ENCODE measurements around the gene PIF1. TPM values are rescaled to one million over a fixed set of nuclear protein-coding genes. Genes with fewer than 3 reads are reported as not detected.

PIF1 gene
- polyA plus RNA-seq, 1 donor (not counting 4 experiments of a cell fraction or from before 2014, with no cell fraction given) = 7.6 TPM

DNA sequence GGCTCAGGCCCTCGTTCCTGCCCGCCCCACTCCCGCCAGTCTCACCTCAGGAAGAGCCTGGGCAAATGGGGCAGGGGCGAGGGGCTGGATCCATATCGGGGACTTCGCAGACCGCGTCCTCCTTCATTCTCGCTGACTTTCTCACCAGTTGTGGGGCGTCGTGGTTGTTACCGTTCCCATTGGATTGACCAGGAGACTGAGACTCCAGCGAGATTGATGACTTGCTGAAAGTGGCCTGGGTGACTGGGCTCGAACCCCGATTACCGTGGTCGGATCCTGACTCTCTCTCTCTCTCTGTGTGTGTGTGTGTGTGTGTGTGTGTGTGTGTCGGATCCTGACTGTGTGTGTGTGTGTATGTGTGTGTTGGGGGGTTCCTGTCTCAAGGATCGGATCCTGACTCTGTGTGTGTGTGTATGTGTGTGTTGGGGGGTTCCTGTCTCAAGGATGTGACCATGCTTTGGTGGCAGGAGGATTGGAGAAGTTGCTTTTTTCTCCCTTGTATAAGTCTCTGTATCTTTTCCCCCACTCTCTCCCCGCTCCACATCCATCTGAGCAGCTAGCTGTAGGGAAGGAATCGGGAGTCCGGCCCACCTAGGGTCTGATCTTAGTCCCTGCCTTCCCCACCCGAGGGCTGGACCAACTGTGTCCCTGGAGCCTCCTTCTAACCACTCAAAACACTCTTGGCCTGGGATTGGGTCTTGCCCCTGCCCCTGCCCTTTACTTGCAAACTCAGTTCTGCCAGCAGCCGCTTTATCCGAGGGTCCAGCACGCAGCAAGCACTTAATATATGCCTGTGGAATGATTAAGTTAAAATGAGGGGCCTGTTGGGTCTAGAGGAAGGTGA is 16.9 kb upstream of the PIF1 start:
- no peaks in the 10 kb centered on the region for H3K9me3 ChIP-seq (ENCODE audit: control insufficient read depth, low read depth, low read length)
- FAIRE-seq (no peak), DNase-seq (ENCODE audit: low read depth, low spot score) (no peak)
- no peaks in the 10 kb centered on the region for H3K36me3 ChIP-seq (ENCODE audit: control insufficient read depth in 2 of 2, extremely low read depth in 1 of 2, insufficient read depth in 2 of 2, low read length in 2 of 2)
- H3K4me1 ChIP-seq (ENCODE audit: control insufficient read depth, extremely low read depth, insufficient read depth, low read length) = peaks cover 43% of the 10 kb centered on the region
- no peaks in the 10 kb centered on the region for H3K27me3 ChIP-seq (ENCODE audit: control insufficient read depth, extremely low read depth, insufficient read depth, low read length)
- H4K20me1 ChIP-seq (ENCODE audit: control insufficient read depth, extremely low read depth, insufficient read depth, low read length) = no peaks in the 10 kb centered on the region
- TF ChIP-seq, protein P1, sequence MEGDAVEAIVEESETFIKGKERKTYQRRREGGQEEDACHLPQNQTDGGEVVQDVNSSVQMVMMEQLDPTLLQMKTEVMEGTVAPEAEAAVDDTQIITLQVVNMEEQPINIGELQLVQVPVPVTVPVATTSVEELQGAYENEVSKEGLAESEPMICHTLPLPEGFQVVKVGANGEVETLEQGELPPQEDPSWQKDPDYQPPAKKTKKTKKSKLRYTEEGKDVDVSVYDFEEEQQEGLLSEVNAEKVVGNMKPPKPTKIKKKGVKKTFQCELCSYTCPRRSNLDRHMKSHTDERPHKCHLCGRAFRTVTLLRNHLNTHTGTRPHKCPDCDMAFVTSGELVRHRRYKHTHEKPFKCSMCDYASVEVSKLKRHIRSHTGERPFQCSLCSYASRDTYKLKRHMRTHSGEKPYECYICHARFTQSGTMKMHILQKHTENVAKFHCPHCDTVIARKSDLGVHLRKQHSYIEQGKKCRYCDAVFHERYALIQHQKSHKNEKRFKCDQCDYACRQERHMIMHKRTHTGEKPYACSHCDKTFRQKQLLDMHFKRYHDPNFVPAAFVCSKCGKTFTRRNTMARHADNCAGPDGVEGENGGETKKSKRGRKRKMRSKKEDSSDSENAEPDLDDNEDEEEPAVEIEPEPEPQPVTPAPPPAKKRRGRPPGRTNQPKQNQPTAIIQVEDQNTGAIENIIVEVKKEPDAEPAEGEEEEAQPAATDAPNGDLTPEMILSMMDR (optimal IDR thresholded peaks at IDR 0.05 in 1 of 3, IDR thresholded peaks at IDR 0.05 in 1 of 3, conservative IDR thresholded peaks at IDR 0.05 in 1 of 3; ENCODE audit: extremely low read depth in 1 of 3, insufficient read depth in 2 of 3, low read length in 3 of 3) = no peak
- no peak for TF ChIP-seq EZH2 (IDR thresholded peaks at IDR 0.05; ENCODE audit: low read length)
- peaks cover 2% of the 10 kb centered on the region for H3K9me1 ChIP-seq (ENCODE audit: control insufficient read depth, extremely low read depth, insufficient read depth, low read length)
- H3K79me2 ChIP-seq (ENCODE audit: control insufficient read depth, insufficient read depth, low read length) = peaks cover 49% of the 10 kb centered on the region
- H3K27ac ChIP-seq (ENCODE audit: control insufficient read depth, insufficient read depth, low read length) = peak overlapping the region; percentile 69
- peak overlapping the region; percentile 66 for H2AFZ ChIP-seq (ENCODE audit: control insufficient read depth, low read length)
- peak overlapping the region; percentile 86 for H3K9ac ChIP-seq (ENCODE audit: control insufficient read depth, extremely low read depth, insufficient read depth, low read length)
- dilution Hi-C loops (cut with MboI; ENCODE audit: extremely low pct_ligation_motif_present, low sequenced_read_pairs) = no loop called here
- H3K4me3 ChIP-seq (ENCODE audit: control insufficient read depth in 2 of 3, extremely low read depth in 1 of 3, insufficient read depth in 2 of 3, low read depth in 1 of 3, low read length in 3 of 3) = peak overlapping the region; percentile 64 to 88 (median 81)
- H3K4me2 ChIP-seq (ENCODE audit: control insufficient read depth, extremely low read depth, insufficient read depth, low read depth, low read length) = peak overlapping the region; percentile 97

DNA sequence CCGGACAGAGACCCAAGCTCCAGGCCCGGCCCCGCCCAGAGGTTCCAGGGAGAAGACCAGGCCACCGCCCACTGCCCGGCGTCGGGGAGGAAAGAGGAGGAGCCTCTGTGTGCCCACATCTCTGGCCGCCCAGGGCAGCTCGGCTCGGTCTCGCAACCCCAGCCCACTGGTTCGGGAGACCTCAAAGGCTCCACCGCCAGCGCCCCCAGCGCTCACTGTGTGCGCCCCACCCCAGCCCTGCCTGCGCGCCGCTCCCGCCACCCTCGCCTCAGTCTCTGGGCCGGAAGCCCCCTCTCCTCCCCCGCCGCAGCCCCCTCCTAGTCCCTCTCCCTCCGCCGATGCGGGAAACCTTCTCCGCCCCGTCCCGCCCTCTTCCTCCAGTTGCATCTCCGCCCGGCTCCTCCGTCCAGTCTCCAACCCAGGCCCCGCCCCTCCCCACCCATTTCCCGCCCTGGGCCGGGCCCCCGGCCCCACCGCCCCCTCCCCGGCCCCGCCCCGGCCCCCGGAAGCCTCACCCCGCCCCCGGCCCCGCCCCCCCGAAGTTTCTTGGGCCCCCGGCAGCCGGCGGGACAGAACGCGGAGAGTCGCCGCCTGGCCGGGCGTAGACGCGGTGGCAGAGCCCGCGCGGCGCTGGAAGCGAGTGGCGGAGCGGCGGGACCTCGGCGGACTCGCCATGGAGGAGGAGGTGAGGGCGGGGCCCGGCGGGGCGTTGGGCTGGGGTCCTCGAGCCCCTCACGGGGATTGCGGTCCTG is 16.1 kb upstream of the PIF1 start, which contains the start of gene PLEKHO2:
Gene PLEKHO2, plus strand, starts transcription at position 572 of the 752 bp plus-strand sequence. Its CDS starts 102 bp downstream, at position 674.
- Histone ChIP-seq H3K27me3 (ENCODE audit: control insufficient read depth, extremely low read depth, insufficient read depth, low read length) (no peaks in the 10 kb centered on the region), H3K4me2 (ENCODE audit: control insufficient read depth, extremely low read depth, insufficient read depth, low read depth, low read length) (peak within 1 kb of the TSS; percentile 97), H3K27ac (ENCODE audit: control insufficient read depth, insufficient read depth, low read length) (peak within 1 kb of the TSS; percentile 69), H3K79me2 (ENCODE audit: control insufficient read depth, insufficient read depth, low read length) (peaks cover 44% of the 10 kb centered on the region), H3K9me1 (ENCODE audit: control insufficient read depth, extremely low read depth, insufficient read depth, low read length) (peaks cover under 1% of the 10 kb centered on the region), H2AFZ (ENCODE audit: control insufficient read depth, low read length) (peak within 1 kb of the TSS; percentile 66), H4K20me1 (ENCODE audit: control insufficient read depth, extremely low read depth, insufficient read depth, low read length) (no peaks in the 10 kb centered on the region), H3K9ac (ENCODE audit: control insufficient read depth, extremely low read depth, insufficient read depth, low read length) (peak within 1 kb of the TSS; percentile 86), H3K9me3 (ENCODE audit: control insufficient read depth, low read depth, low read length) (no peaks in the 10 kb centered on the region), H3K4me3 (ENCODE audit: control insufficient read depth in 2 of 3, extremely low read depth in 1 of 3, insufficient read depth in 2 of 3, low read depth in 1 of 3, low read length in 3 of 3) (peak within 1 kb of the TSS; percentile 64 to 88 (median 81)), H3K4me1 (ENCODE audit: control insufficient read depth, extremely low read depth, insufficient read depth, low read length) (peaks cover 35% of the 10 kb centered on the region), H3K36me3 (ENCODE audit: control insufficient read depth in 2 of 2, extremely low read depth in 1 of 2, insufficient read depth in 2 of 2, low read length in 2 of 2) (no peaks in the 10 kb centered on the region)
- dilution Hi-C loops (cut with MboI; ENCODE audit: extremely low pct_ligation_motif_present, low sequenced_read_pairs) = no loop called here
- TF ChIP-seq, protein P1 (optimal IDR thresholded peaks at IDR 0.05 in 1 of 3, IDR thresholded peaks at IDR 0.05 in 1 of 3, conservative IDR thresholded peaks at IDR 0.05 in 1 of 3; ENCODE audit: extremely low read depth in 1 of 3, insufficient read depth in 2 of 3, low read length in 3 of 3) = peak in 1 of 3 experiments; percentile 8
- TF ChIP-seq EZH2 (IDR thresholded peaks at IDR 0.05; ENCODE audit: low read length) = no peak
- FAIRE-seq (no peak), DNase-seq (ENCODE audit: low read depth, low spot score) (no peak)
